Endothelial cell of umbilical vein (primary cell): ENCODE measurements around the gene JSRP1. TPM values are rescaled to one million over a fixed set of nuclear protein-coding genes. Genes with fewer than 3 reads are reported as not detected.
A peak's percentile ranks its signal among the peaks of the same experiment; 100 is the strongest.

Experiments
- BruUV-seq: library from RNA; stranded (reverse); fragments of 400-500 nt; replicated peaks from 2 replicates; lab custom pipeline; 2021; lab: Mats Ljungman, UMichigan
- CTCF ChIA-PET: fragments of 300-600, 350-600 bp; sonication (Branson Sonifier 250); formaldehyde crosslinking; loops from one replicate; lab custom pipeline; 2021; ENCODE audit warnings: antibody characterized with exemption, inconsistent platforms; lab: Charles Lee
- POLR2A ChIA-PET: fragments of 300-600, 350-600 bp; sonication (Branson Sonifier 250); formaldehyde crosslinking; loops from one replicate; lab custom pipeline; 2021; ENCODE audit warnings: antibody characterized with exemption, inconsistent platforms; lab: Charles Lee
- DNase-seq: peaks from one replicate; pipeline ENCODE4 v3.0.0-alpha.2; 2011; ENCODE audit warnings: low read depth, low spot score
- FAIRE-seq: peaks from 2 replicates; lab custom pipeline; 2011; peaks lifted over from hg19 to GRCh38; lab: Jason Lieb, UNC
- H2AFZ ChIP-seq: 2 replicates; pipeline ENCODE4 v1.6.0; 2012; ENCODE audit warnings: low read depth, low read length, control low read depth, inconsistent platforms
- H3K27ac ChIP-seq: 2 replicates; pipeline ENCODE4 v1.5.1; 2011; ENCODE audit warnings: low read depth, mild to moderate bottlenecking, control low read depth, low read length, moderate library complexity; ENCODE audit not compliant: insufficient read depth
- H3K27me3 ChIP-seq, 2 experiments: 2 replicates each; pipeline versions ENCODE4 v1.6.0 to v1.6.1; 2011; ENCODE audit warnings: low read length in 2 of 2, mixed read lengths in 1 of 2; ENCODE audit not compliant: control insufficient read depth in 2 of 2, insufficient read depth in 2 of 2
- H3K36me3 ChIP-seq, 2 experiments: 2 replicates in 1 of 2; 3 replicates in 1 of 2; pipeline ENCODE4 v1.5.1; 2011; ENCODE audit warnings: low read length in 2 of 2, mild to moderate bottlenecking in 1 of 2, moderate library complexity in 1 of 2; ENCODE audit not compliant: control insufficient read depth in 2 of 2, insufficient read depth in 2 of 2; ENCODE audit errors: extremely low read depth in 1 of 2
- H3K4me1 ChIP-seq: 3 replicates; pipeline ENCODE4 v1.5.1; 2011; ENCODE audit warnings: mild to moderate bottlenecking, low read length; ENCODE audit not compliant: control insufficient read depth, insufficient read depth; ENCODE audit errors: extremely low read depth
- H3K4me2 ChIP-seq: 2 replicates; pipeline ENCODE4 v1.6.1; 2011; ENCODE audit warnings: low read length, control low read depth, mixed read lengths; ENCODE audit not compliant: insufficient read depth
- H3K4me3 ChIP-seq, 3 experiments: fragments of 200-600 bp in 1 of 3; sonication (generic), shearing (Covaris generic) in 1 of 3; replicated peaks in 1 of 3; 2 replicates each; pipeline ENCODE4 v1.5.1; 2011 to 2016; ENCODE audit warnings: control low read depth in 3 of 3, low read length in 3 of 3, mild to moderate bottlenecking in 2 of 3, inconsistent platforms in 1 of 3, low read depth in 1 of 3, moderate library complexity in 1 of 3; ENCODE audit not compliant: insufficient read depth in 1 of 3
- H3K79me2 ChIP-seq: 2 replicates; pipeline ENCODE4 v1.6.0; 2012; ENCODE audit warnings: low read length, inconsistent platforms; ENCODE audit not compliant: control insufficient read depth, insufficient read depth
- H3K9ac ChIP-seq: replicated peaks from 2 replicates; pipeline ENCODE3; 2011; ENCODE audit warnings: low read length, control low read depth; ENCODE audit not compliant: insufficient read depth; ENCODE audit errors: extremely low read depth
- H3K9me1 ChIP-seq: replicated peaks from 3 replicates; pipeline ENCODE4 v1.6.0; 2011; ENCODE audit warnings: mild to moderate bottlenecking, low read length; ENCODE audit not compliant: control insufficient read depth, insufficient read depth; ENCODE audit errors: extremely low read depth
- H3K9me3 ChIP-seq: replicated peaks from 2 replicates; pipeline ENCODE4 v1.5.1; 2012; ENCODE audit warnings: low read length, inconsistent platforms; ENCODE audit not compliant: control insufficient read depth, insufficient read depth
- H4K20me1 ChIP-seq: replicated peaks from 2 replicates; pipeline ENCODE3; 2011; ENCODE audit warnings: mild to moderate bottlenecking, low read length; ENCODE audit not compliant: control insufficient read depth, insufficient read depth; ENCODE audit errors: extremely low read depth
- JUN ChIP-seq: IDR thresholded peaks from 2 replicates; pipeline ENCODE4 v1.6.1; 2011; ENCODE audit warnings: borderline replicate concordance, low read depth; ENCODE audit not compliant: insufficient read length, insufficient read depth
- MYC ChIP-seq: IDR thresholded peaks from one replicate; pipeline ENCODE4 v1.6.1; 2011; ENCODE audit warnings: mild to moderate bottlenecking, low read depth, low read length
- POLR2A ChIP-seq: IDR thresholded peaks from 2 replicates; pipeline ENCODE4 v1.6.1; 2012; ENCODE audit warnings: low read depth, mild to moderate bottlenecking, control low read depth, low read length
- dilution Hi-C: fragments of 300-500 bp; cut with MboI; formaldehyde crosslinking; loops from one replicate; pipeline ENCODE4 v1.15.0; 2019; ENCODE audit warnings: low sequenced_read_pairs; ENCODE audit not compliant: extremely low pct_ligation_motif_present
- intact Hi-C: fragments of 100-400 bp; cut with micrococcal nuclease; formaldehyde crosslinking; loops from one replicate; pipeline ENCODE4 v1.10.0; 2022
- polyA plus RNA-seq, 4 experiments: library from polyadenylated mRNA; depleted of rRNA in 3 of 4; stranded (reverse) in 3 of 4; unstranded in 1 of 4; fragments of >200 nt; gene quantifications; 2 replicates each; pipeline versions ENCODE4 v1.2.1 to v1.2.3, GENCODE V29; 2011 to 2012; ENCODE audit warnings: missing spikeins in 1 of 4
- total RNA-seq: library from RNA; stranded (reverse); gene quantifications from 2 replicates; pipeline ENCODE4 v1.2.3, GENCODE V29; 2021

Gene JSRP1
- total and polyA plus RNA-seq, 2 donors (not counting 3 experiments of a cell fraction or from before 2014, with no cell fraction given): not detected

- TF ChIP-seq POLR2A (peak; percentile 35), MYC (no peak)
- POLR2A ChIA-PET: interaction anchor here (1.0 kb wide), 1 partner anchor 31 kb away, joined by 4 read pairs; no protein-coding TSS in a partner anchor
- Histone ChIP-seq H2AFZ (no peak overlapping the region), H3K9ac (peak overlapping the region; percentile 90), H3K36me3 (peaks cover 2 to 15% of the 10 kb centered on the region in 2 experiments), H3K9me1 (no peaks in the 10 kb centered on the region), H3K79me2 (peaks cover 47% of the 10 kb centered on the region), H3K4me3 (peak overlapping the region; percentile 66 to 95 (median 92)), H3K4me2 (peak overlapping the region; percentile 70), H3K27me3 (no peaks in the 10 kb centered on the region), H4K20me1 (no peaks in the 10 kb centered on the region), H3K27ac (peak overlapping the region; percentile 67), H3K4me1 (peaks cover 38% of the 10 kb centered on the region), H3K9me3 (no peaks in the 10 kb centered on the region)
- BruUV-seq: TSS peak; percentile 67
- no peak for FAIRE-seq
- CTCF ChIA-PET: interaction anchor here (1.0 to 3.3 kb wide), 4 partner anchors 31 to 340 kb away, joined by 3 to 17 read pairs (median 4); partner anchors contain the start of gene PLEKHJ1
- DNase-seq: peak; percentile 63
- intact Hi-C loops (loop anchor here (5.0 kb wide), 1 partner anchor 342 kb away; no protein-coding TSS in a partner anchor), dilution Hi-C loops (no loop called here)
Observed at GRCh38 chr19:2270423-2271233, 14.4 kb upstream of the JSRP1 start.

DNA sequence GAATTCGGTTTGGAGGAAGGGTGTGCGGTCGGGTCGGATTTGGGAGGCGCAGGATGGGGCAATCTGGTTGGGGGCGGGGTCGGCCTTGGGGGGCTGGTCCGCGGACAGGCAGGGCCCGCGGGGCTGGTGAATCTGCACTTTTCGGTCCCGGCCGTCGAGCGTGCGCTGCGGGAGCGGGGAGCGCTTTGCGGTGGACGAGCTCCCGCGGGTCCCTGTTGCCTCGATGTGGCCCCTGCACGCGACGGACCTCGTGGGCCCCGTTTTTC is 13.9 kb upstream of the JSRP1 start:
- peak overlapping the region; percentile 90 for H3K9ac ChIP-seq
- H3K4me2 ChIP-seq: peak overlapping the region; percentile 0
- no peaks in the 10 kb centered on the region for H3K27me3 ChIP-seq
- H3K4me1 ChIP-seq: peaks cover 38% of the 10 kb centered on the region
- CTCF ChIA-PET: interaction anchor here (3.3 kb wide), 1 partner anchor 31 kb away, joined by 17 read pairs; no protein-coding TSS in a partner anchor
- no peak for FAIRE-seq
- TF ChIP-seq JUN: no peak
- peak; percentile 9 for TF ChIP-seq POLR2A
- no TSS peak for BruUV-seq
- H2AFZ ChIP-seq: no peak overlapping the region
- H4K20me1 ChIP-seq: no peaks in the 10 kb centered on the region
- dilution Hi-C loops: no loop called here
- H3K9me1 ChIP-seq: no peaks in the 10 kb centered on the region
- intact Hi-C loops: loop anchor here (5.0 kb wide), 1 partner anchor 342 kb away; no protein-coding TSS in a partner anchor
- peak overlapping the region; percentile 66 to 95 (median 92) for H3K4me3 ChIP-seq
- DNase-seq: no peak
- POLR2A ChIA-PET: interaction anchor here (0.7 to 0.8 kb wide), 2 partner anchors 11 to 31 kb away, joined by 3 read pairs; no protein-coding TSS in a partner anchor
- H3K36me3 ChIP-seq: peaks cover 2 to 11% of the 10 kb centered on the region in 2 experiments
- peaks cover 47% of the 10 kb centered on the region for H3K79me2 ChIP-seq
- H3K9me3 ChIP-seq: no peaks in the 10 kb centered on the region
- H3K27ac ChIP-seq: peak overlapping the region; percentile 67
